Measurements from ENCODE around the gene CYP24A1.
"Not testable (repeated sequence)": the region's sequence is repeated elsewhere in the genome, so short reads cannot be mapped to it uniquely, and the experiment has no call there.

Gene CYP24A1

DNA sequence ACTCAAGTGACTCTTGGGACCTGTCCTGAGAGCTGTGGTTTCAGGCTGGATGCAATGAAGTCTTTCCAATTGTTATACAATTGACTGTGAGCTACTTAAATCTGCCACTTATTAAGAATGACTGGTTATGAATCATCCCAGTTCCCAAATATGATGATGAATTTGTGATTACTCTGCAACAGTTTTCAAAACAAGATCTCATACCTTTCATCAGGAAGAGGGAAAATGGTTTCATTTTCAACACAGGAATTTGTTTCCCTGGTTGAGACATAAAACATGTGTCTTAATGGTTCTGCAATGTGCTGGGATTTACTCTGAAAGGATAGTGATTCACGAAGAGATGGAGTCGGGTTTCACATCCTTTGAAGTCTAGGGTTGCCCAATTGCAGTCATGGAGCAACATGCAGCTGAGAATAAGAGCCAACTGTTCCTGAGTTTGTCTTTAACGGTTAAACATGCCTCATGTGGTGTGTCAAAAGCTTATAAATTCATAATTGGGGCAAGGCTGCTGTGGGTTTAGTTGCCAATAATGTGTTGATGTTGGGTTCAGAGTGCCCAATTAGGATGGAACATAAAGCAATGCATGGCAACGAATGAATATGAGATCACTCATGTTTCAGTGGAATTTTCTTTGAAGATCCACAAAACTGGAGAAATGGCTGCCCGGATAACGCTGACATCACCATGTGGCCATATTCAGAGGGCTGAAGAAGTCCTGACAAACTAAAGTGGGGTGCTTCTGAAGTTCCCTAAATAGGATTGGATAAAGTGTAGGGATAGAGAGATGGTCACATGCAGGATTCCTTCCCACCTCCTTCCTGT is 41.0 kb downstream of the CYP24A1 start:
- peak; percentile 88 for DNase-seq

DNA sequence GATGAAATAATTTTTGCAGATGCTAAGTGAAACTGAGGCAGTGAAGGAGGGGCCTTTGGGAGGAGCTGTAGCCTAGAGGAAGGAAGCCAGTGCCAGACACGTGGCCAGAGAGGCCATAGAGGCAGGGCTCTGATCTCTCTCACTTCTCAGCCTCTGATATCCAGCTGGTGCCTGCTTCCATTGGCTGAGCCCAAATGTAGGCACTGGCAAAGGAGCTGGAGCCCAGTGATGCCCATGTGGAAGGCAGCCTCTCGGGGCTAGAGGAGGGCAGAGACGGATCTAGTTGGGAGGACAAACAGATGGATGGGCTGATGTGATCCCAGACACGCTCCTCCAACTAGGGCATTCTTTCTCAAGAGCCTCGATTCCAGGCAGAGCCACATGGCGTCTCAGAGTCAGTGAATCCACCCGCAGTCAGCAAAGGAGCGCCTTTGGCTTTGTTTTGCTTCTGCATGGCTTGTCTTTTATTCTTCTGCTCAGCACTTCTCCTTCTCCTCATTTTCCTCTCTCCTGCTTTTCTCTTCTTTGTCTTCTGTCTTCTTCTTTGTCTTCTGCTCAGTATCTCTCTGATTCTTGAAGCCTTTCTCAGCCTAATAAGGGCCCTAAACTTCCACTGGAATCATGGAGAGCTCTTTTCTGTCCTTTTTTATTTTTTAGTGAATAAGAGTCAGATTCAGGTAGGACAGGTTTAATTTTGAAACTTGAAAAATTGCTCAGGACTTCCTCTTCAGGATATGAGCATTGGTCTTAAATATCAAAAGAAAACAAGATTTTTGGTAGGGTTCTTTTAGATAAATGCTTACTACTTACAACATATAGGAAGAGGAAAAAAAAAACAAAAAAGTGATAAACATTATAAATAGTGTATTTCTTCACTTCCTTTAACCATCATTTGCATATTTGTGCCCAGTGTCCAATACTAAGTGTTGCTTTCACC is 41.8 kb downstream of the CYP24A1 start:
- DNase-seq, result peak in 1 of 2 donors; percentile 74

DNA sequence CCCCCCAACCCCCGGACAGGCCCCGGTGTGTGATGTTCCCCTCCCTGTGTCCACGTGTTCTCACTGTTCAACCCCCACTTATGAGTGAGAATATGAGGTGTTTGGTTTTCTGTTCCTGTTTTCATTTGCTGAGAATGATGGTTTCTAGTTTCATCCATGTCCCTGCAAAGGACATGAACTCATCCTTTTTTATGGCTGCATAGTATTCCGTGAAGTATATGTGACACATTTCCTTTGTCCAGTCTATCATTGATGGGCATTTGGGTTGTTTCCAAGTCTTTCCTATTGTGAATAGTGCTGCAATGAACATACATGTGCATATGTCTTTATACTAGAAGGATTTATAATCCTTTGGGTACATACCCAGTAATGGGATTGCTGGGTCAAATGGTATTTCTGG is 42.7 kb downstream of the CYP24A1 start:
- DNase-seq, result not testable (repeated sequence)

DNA sequence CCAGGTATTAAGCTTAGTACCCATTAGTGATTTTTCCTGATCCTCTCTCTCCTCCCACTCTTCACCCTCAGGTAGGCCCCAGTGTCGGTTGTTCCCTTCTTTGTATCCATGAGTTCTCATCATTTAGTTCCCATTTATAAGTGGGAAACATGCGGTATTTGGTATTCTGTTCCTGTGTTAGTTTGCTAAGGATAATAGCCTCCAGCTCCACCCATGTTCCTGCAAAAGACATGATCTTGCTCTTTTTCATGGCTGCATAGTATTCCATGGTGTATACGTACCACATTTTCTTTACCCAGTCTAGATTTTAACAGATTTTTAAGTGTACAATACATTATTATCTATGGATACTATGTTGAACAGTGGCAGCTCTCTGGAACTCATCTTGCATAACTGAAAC is 44.4 kb downstream of the CYP24A1 start:
- DNase-seq, result no peak

DNA sequence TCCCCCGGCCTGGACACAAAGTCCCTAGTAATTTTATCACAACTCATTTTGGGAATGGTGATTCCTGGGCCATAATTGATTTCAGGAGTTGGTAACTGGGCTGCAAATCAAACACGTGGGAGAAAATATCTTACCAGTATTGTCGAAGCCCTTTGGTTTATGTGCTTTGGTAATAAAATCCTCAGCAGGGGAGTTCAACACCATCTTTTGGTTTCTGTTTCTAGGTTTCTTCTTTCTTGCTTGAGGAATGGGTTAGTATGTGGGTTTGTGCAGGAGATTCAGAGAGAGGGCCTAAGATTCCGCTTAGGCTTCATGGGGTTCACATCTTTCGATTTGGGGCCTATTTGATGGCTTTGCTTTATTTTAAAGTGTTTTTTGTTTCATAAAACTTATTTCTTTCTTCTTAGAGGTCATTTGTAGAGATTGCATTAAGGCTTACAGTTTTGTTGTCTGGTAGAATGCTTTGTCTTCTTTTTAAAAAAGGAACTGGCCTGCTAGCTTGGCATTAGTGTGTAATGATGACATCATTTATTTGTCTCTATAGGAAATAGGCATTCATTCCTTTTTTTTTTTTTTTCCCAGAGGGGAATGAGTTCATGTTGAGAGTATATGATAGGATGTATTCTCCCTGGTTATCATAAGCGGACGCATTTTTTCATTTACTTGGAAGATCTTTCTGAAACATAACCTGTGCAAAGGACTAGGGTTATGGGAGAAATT is 45.8 kb downstream of the CYP24A1 start:
- DNase-seq, result peak; percentile 24 to 29

DNA sequence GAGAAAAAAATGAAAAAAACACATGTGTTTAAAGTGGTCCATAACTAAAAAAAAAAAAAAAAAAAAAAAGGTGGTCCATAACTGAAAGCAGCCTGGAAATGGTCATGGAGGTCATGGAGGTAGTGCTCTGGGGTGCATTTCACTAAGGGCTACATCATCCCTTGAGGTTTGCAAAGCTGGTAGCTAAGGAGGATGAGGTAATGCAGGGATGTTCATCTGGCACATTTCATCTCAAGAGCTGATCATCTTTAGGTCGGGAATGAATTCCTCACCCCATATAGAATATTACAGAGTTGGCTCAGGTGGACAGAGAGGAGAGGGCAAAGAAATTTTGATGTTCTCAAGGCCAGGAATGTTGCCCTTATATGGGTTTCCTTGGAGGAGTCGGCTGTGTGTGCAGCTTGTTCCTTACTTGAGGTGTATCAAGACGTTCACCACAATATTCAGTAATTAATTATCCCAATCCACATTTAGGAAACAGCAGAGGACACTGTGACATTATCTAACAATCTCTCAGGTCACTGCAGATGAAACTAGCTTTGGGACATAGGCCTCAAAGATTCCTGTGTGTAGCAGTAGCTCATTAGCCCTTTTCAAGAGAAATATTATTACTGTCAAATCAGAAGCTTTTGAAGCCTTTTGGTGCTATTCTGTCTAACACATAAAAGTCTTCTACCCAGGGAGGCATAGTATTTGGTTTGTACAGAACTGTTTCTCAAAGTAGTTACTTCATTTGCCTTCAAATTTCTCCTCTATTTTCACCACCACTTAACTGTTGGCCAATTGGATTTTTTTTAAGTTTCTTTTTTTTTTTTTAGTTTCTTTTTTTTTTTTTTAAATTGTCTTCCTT is 46.8 kb downstream of the CYP24A1 start:
- DNase-seq, result no peak

DNA sequence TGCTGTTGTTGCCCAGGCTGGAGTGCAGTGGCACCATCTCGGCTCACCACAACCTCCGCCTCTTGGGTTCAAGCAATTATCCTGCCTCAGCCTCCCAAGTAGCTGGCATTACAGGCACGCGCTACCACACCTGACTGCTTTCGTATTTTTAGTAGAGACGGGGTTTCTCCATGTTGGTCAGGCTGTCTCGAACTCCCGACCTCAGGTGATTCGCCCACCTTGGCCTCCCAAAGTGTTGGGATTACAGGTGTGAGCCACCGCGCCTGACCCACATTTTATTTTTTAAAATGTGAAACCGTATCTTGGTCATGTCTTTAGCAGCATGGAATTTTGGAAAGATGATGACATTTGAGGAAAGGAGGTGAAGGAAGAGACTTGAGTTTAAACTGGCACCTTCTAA is 47.5 kb downstream of the CYP24A1 start:
- not testable (repeated sequence) for DNase-seq

DNA sequence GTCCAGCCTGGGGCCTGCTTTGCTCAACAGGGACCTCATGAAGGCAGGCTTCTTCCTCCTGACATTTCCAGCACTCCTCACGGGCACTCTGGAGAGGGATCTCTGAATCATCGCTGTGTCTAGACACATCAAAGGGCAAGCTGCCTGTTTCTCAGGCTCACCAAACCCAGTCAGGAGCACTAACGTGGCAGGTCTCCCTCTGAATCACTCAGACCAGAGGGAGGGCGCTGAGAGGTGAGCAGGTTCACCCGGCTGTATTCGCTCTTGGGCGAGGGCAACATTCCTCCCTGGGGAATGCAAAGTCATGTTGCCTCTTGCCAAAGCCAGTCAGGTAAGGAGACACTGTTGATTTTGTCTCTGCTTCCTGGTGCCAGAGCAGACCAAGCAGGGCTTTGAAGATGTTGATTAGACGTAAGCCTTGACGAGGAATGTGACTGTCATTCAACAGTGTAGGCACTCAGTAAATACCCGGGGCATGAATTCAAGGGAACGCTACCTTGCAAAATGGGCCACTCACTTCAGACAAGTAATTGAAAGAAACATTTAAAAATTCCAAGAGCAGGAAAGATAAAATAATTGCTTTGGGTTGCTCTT is 50.1 kb downstream of the CYP24A1 start:
- peak; percentile 31 to 64 for DNase-seq

DNA sequence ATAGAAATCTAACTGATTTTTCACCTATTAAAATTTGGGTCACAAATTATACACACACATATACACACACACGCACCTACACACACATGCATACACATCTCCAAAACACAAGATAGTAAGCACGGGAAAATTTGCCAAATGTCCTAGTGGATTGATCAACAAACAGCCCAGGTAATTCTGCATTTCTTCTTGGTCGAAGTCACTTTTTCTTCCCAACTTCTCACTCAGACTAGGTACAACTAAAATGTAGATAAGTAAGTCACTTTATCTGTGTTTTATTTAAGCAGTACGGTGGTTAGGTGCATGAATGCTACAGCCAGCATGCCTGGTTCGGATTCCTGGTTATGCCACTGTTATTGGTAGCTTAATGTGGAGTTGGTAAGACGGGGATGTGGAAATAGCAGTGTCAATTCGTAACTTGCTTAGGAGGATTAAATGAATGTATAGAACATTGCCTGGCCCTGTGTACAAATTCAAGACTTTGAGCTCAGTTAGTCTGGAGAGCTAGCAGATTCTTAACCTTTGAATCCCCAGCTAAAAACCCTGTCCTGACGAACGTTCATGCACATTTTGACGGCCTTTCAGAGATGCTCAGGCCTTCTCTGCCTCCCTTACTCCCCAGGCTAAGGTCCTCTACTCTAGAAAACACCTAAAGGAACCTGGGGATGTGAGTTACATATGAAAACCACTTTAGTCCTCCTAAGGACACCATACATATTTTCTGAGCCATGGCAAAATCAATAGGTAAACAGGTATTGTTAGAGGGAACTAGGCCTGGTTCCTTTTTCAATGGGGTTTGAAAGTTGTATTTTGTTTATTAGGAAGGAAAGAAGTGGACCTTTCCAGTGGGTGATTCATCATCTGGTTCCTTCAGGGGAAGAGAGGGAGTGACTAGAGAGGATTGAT is 50.9 kb downstream of the CYP24A1 start:
- DNase-seq, result no peak

DNA sequence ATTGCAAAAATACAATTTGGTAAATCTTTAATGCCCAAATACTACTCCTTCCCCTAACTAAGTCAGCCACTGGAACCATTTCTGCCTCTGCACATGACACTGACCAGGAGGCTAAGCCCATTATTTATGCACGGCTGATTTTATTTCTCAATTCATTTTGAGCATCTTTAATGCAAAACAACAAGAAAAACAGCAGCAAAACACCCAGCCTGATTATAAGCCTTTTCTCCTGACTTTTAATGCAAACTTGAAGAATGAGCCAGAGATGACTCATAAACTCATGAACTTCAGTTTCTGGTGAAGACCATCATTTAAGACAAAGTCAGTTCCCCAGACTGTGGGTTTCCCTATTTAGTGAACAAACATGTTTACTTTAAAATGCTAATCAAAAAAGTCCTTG is 51.6 kb downstream of the CYP24A1 start:
- peak; percentile 77 to 80 for DNase-seq

DNA sequence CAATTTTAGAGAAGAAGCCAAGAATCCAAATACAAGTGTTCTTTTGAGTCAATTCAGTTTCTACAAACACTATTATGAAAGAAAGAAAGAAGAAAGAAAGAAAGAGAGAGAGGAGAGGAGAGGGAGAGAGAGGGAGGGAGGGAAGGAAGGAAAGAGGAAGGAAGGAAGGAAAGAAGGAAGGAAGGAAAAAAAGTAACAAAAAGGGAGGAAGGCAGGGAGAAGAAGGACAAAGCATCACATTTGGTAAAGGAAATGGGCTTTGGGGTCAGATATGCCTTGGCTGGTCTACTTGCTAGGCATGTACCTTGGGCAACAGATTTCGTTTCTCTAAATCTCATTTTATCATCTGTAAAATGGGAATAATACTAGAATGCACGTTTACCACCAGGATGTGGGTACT is 54.0 kb downstream of the CYP24A1 start:
- no peak for DNase-seq

DNA sequence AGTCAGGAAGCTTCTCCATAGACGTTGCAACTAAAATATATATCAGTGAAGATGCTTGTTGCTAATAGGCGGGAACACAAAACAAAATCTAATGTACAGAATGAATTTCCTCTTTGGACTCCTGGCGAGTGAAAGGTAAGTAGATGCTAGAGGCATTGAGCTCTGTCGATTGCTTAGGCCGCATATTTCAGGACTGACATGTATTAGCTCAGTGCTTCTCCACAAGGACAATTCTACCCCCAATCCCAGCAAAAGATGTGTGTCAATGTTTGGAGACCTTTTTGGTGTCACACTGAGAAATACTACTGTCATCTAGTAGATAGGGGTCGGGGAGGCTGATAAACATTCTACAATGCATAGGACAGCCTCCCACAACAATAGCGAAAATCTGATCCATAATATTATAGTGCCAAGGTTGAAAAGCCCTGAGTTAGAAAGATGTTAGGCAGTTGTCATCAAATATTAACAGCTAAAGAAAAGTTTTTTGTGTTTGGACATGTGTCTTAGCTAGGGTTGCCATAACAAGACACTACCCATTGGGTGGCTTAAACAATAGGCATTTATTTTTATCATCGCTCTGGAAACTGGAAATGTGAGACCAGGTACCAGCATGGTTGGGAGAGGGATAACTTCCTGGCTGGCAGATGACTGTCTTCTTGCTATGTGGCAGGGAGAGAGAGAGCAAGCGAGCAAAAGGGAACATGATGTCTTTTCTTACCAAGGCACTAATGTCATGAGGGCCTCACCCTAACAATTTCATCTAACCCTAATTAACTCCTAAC is 55.4 kb downstream of the CYP24A1 start:
- DNase-seq, result no peak

DNA sequence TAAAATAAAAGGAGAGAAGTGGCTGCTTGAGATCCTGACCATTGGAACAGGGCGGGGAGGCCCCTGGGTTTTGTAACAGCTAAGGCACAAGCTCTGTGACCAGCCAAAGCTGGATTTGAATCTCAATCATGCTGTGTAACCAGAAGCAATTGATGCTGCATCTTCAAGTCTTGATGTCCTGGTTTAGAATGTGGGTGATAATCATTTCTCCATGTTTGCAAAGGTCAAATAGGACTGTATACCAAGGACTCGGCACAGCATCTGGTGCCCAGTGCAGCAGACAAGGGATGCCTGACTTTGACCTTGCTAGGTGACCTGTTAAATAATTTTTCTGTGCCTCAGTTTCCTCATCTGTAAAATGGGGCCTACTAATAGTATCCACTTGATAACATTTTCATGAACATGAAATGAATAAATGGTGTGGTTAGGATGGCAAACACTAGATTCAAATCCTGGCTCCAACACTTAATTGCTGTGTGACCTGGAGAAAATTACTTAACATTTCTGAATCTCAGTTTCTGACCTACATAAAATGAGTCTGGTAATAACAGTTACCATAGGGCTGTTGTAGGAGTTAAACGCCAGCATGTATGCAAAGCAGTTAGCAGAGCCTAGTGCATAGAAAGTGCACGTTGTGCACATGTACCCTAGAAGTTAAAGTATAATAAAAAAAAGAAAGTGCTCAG is 57.1 kb downstream of the CYP24A1 start:
- no peak for DNase-seq

DNA sequence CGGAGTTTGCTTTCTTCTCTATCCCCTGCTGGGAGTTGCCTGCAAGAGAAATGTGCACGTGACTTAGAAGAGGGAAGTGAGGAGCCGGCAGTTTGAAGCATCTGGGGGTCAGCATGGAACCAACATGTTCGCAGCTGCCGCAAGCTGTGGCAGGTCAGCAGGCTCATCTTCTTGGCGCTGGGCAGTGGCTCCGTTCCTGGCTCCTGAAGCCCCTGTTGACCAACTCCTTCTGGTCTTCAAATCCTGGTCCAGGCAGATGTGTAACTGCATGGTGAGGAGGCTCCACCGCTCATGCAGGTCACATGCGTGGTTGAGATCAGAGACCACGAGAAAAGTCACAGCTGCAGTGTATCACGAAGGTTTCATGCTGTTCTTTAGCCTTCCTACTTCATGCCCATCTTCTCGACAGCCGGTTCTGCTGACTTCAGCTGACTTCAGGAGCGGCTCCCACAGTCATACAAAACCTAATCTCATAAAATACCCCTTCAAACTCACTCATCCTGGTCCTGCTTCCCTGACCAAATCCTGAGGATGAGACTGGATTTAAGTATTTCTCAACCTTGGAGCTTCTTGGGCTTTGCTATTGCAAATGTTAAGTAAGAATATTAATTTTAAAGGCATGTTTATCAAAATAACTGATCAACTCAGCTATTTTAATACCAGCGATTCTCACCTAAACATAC is 58.5 kb downstream of the CYP24A1 start:
- DNase-seq, result peak; percentile 26 to 48

DNA sequence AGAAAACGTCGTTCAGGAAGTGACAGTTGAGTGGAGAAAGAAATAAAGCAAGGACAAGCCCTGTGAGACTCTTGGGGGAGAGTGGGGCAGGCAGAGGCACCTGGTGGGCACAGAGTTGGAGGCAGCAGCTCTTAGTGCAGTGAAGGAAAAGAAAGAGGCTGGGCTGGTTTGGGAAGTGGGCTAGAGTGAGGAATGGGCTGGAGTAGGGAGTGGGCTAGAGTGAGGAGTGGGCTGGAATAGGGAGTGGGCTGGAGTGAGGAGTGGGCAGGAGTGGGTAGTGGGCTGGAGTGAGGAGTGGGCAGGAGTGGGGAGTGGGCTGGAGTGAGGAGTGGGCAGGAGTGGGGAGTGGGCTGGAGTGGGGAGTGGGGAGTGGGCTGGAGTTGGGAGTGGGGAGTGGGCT is 59.7 kb downstream of the CYP24A1 start:
- no peak for DNase-seq

DNA sequence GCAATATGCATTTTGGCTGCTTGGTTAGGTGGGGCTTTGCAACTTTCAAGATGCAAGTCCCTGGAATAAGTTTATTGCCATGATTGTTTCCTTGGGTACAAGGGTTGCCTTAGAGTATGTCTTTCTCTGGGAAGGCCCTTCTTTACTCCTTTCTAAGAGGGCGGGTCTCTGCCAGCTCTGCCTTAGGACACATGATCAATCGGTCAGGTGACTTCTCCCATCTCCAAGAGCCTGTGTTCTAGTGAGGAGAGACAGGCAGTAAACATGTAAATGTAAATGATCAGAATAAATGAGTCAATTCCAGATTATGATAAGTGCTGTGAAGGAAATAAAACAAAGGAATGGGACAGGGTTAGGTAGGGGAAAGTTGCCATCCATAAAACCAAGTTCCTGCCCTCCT is 60.2 kb downstream of the CYP24A1 start:
- no peak for DNase-seq

DNA sequence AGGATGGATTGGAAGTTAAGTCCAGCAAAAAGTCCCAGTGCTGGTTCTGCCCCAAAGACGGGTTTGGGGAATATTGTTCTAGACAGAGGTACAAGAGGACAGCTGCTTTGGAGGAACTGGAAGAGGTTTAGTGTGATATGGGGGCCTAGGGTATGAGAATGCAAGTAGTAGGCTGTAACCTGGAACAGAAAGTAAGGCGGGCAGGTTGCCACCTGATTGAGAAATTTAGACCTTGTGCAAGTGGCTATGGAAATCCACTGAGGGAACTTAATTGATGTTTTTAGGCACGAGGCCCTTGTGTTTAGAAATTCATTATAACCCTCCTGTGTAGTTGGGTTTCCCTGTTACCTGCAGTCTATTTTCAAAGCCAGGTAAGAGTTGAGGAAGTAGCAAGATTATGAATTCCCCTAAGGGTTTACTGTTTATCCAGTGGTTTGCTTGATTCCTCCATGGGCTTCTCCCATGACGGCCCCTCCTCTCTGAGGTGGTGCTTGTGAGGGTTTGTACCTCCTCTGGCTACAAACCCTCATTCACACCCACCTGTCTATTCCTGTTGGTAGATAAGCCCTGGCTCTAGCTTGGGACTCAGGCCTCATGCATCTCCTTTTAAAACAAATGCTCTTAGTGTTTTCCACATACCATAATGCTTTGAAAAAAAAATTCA is 61.4 kb downstream of the CYP24A1 start:
- no peak for DNase-seq

DNA sequence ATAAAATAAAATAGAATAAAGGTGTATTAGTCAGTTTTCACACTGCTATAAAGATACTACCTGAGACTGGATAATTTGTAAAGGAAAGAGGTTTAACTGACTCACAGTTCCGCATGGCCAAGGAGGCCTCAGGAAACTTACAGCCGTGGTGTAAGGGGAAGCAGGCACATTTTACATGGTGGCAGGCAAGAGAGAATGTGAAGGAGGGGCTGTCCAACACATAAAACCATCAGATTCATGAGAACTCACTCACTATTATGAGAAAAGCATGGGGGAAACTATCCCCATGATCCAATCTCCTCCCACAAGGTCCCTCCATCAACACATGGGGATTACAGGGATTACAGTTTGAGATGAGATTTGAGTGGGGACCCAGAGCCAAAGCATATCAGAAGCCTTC is 62.3 kb downstream of the CYP24A1 start:
- DNase-seq, result no peak
